ENCODE measurements around the gene WAC. TPM values are rescaled to one million over a fixed set of nuclear protein-coding genes. Genes with fewer than 3 reads are reported as not detected.
A peak's percentile ranks its signal among the peaks of the same experiment; 100 is the strongest.

Gene WAC
- polyA plus RNA-seq, 1 of the 3 experiments (the other 2 are of a cell fraction) = 31.1 TPM

DNA sequence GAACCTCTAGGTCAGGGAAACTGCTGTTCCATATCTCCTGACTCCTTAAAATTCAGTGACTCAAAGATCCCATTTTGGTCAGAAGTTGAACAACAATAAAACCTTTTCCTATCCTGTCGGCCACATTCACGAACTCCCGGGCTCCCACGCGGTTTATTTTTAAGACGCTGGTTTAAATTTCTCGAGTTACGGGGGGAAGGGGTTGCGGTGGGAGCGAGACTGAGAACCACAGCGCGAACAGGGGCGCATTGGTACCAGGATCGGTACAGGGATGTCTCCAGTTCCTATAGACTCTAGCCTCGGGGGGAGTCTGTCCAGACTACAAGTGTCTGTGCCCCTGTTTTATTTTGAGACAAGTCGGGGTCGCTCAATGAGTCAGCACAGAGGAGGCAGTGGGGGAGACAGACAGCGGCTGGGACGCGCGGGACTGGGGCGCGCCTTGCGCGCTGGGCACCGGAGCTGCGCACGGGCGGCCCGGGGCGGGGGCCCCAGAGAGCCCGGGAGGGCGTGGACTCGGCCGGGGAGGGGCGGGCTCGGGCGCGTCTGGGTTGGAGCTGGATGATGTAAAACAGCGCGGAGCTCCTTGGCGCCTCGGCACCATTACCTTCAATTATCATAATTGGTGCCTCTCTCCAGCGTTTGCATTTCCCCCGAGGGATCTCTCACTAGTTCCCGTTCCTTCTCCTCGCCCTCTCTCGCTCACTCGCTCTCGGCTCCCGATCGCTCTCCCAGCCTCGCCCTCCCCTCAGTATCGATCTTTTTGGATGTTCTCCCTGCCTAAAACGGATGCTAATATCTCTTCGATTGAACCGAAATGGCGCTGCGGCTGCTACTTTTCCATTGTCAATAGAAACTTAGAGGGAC lies 135.7 kb downstream of the WAC start:
- 3% methylated on average over 35 of the region's 59 CpGs for WGBS (ENCODE audit: low lambda C conversion rate)
- Histone ChIP-seq H3K9me2 (no peaks in the 10 kb centered on the region), H3K27me3 (ENCODE audit: insufficient read depth) (peaks cover 14% of the 10 kb centered on the region; the same call in 1 of the 2 replicates), H4K20me1 (ENCODE audit: insufficient read depth) (no peaks in the 10 kb centered on the region), H3K4me2 (peak overlapping the region; percentile 95), H3F3A (replicated peaks; ENCODE audit: insufficient read depth) (no peaks in the 10 kb centered on the region), H3K27ac (ENCODE audit: low read depth in 2 of 2, low read length in 1 of 2) (0 out of 4 replicates have a peak overlapping the region, but pooled peaks of 1 of the 2 experiments have one; percentile 2), H3K9ac (no peak overlapping the region; the same call in 1 of the 2 replicates), H2AFZ (ENCODE audit: low read depth) (peak overlapping the region; percentile 90), H3K9me3 (no peaks in the 10 kb centered on the region), H3K4me3 (ENCODE audit: low read depth in 2 of 2, low read length in 1 of 2) (peak overlapping the region; percentile 51 to 67), H3K4me1 (ENCODE audit: control insufficient read depth in 1 of 2, insufficient read depth in 2 of 2, low read depth in 1 of 2, low read length in 1 of 2) (no peaks in the 10 kb centered on the region; a peak in 1 of 4 replicates), H3K36me3 (replicated peaks in 1 of 2; ENCODE audit: control insufficient read depth in 1 of 2, insufficient read depth in 2 of 2, low read length in 1 of 2) (no peaks in the 10 kb centered on the region), H3K79me2 (ENCODE audit: insufficient read depth) (no peaks in the 10 kb centered on the region)
- TF ChIP-seq NRF1 (IDR thresholded peaks at IDR 0.05; ENCODE audit: low read depth, low read length) = peak; percentile 40; the same call in 1 of the 2 replicates
- TF ChIP-seq NFIC (IDR thresholded peaks at IDR 0.05; ENCODE audit: borderline replicate concordance) = no peak
- ChIA-PET POLR2A (no interaction called here), CTCF (interaction anchor here (0.8 to 8.8 kb wide), 5 partner anchors 9 to 636 kb away, joined by 3 to 133 read pairs (median 3); partner anchors contain the start of gene BAMBI)
- peak; percentile 88 for DNase-seq

GRCh38 chr10:28669227-28670173 lies 136.6 kb downstream of the WAC start:
- H3K4me2 ChIP-seq = peak overlapping the region; percentile 95
- H3K27me3 ChIP-seq (ENCODE audit: insufficient read depth) = peaks cover 17% of the 10 kb centered on the region; the same call in 1 of the 2 replicates
- H3K9me3 ChIP-seq = no peaks in the 10 kb centered on the region
- ChIA-PET CTCF (interaction anchor here (0.7 to 8.8 kb wide), 7 partner anchors 10 to 635 kb away, joined by 3 to 133 read pairs (median 5); no protein-coding TSS in a partner anchor), POLR2A (no interaction called here)
- H3K9ac ChIP-seq = no peak overlapping the region
- no peaks in the 10 kb centered on the region for H3K79me2 ChIP-seq (ENCODE audit: insufficient read depth)
- H3K27ac ChIP-seq (ENCODE audit: low read depth in 2 of 2, low read length in 1 of 2) = no peak overlapping the region
- no peaks in the 10 kb centered on the region for H3K9me2 ChIP-seq
- H3K4me3 ChIP-seq (ENCODE audit: low read depth in 2 of 2, low read length in 1 of 2) = peak overlapping the region; percentile 51 to 67
- H3K36me3 ChIP-seq (replicated peaks in 1 of 2; ENCODE audit: control insufficient read depth in 1 of 2, insufficient read depth in 2 of 2, low read length in 1 of 2) = no peaks in the 10 kb centered on the region
- H2AFZ ChIP-seq (ENCODE audit: low read depth) = peak overlapping the region; percentile 90; the same call in 1 of the 2 replicates
- no peak for DNase-seq
- no peaks in the 10 kb centered on the region for H3F3A ChIP-seq (replicated peaks; ENCODE audit: insufficient read depth)
- H3K4me1 ChIP-seq (ENCODE audit: control insufficient read depth in 1 of 2, insufficient read depth in 2 of 2, low read depth in 1 of 2, low read length in 1 of 2) = no peaks in the 10 kb centered on the region; a peak in 1 of 4 replicates
- H4K20me1 ChIP-seq (ENCODE audit: insufficient read depth) = no peaks in the 10 kb centered on the region
- no peak for TF ChIP-seq RXRA (IDR thresholded peaks at IDR 0.05; ENCODE audit: borderline replicate concordance, low read depth)
- TF ChIP-seq SMC3 (IDR thresholded peaks at IDR 0.05; ENCODE audit: low read depth, low read length) = no peak
- no peak for TF ChIP-seq RFX5 (IDR thresholded peaks at IDR 0.05; ENCODE audit: low read length)
- TF ChIP-seq, protein P1, sequence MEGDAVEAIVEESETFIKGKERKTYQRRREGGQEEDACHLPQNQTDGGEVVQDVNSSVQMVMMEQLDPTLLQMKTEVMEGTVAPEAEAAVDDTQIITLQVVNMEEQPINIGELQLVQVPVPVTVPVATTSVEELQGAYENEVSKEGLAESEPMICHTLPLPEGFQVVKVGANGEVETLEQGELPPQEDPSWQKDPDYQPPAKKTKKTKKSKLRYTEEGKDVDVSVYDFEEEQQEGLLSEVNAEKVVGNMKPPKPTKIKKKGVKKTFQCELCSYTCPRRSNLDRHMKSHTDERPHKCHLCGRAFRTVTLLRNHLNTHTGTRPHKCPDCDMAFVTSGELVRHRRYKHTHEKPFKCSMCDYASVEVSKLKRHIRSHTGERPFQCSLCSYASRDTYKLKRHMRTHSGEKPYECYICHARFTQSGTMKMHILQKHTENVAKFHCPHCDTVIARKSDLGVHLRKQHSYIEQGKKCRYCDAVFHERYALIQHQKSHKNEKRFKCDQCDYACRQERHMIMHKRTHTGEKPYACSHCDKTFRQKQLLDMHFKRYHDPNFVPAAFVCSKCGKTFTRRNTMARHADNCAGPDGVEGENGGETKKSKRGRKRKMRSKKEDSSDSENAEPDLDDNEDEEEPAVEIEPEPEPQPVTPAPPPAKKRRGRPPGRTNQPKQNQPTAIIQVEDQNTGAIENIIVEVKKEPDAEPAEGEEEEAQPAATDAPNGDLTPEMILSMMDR (IDR thresholded peaks at IDR 0.05) = no peak
- TF ChIP-seq USF1 (IDR thresholded peaks at IDR 0.05; ENCODE audit: borderline replicate concordance, low read depth) = no peak
- no peak for TF ChIP-seq TCF12 (IDR thresholded peaks at IDR 0.05)
- TF ChIP-seq EP300 (IDR thresholded peaks at IDR 0.05; ENCODE audit: borderline replicate concordance in 1 of 2, low read depth in 1 of 2, low read length in 1 of 2) = no peak
- TF ChIP-seq FOSL2 (IDR thresholded peaks at IDR 0.05; ENCODE audit: borderline replicate concordance, low read depth) = no peak
- TF ChIP-seq, protein P2, sequence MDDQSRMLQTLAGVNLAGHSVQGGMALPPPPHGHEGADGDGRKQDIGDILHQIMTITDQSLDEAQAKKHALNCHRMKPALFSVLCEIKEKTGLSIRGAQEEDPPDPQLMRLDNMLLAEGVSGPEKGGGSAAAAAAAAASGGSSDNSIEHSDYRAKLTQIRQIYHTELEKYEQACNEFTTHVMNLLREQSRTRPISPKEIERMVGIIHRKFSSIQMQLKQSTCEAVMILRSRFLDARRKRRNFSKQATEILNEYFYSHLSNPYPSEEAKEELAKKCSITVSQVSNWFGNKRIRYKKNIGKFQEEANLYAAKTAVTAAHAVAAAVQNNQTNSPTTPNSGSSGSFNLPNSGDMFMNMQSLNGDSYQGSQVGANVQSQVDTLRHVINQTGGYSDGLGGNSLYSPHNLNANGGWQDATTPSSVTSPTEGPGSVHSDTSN (IDR thresholded peaks at IDR 0.05) = no peak
- TF ChIP-seq RCOR1 (IDR thresholded peaks at IDR 0.05; ENCODE audit: low read length) = no peak
- TF ChIP-seq YY1 (IDR thresholded peaks at IDR 0.05; ENCODE audit: low read depth) = no peak
- TF ChIP-seq TAF1 (IDR thresholded peaks at IDR 0.05; ENCODE audit: borderline replicate concordance, low read depth, low read length) = no peak
- 68% methylated on average over 21 of the region's 21 CpGs for WGBS (ENCODE audit: low lambda C conversion rate)

All from SK-N-SH (cell line).